ENCODE data around the gene SHISA5. TPM values are rescaled to one million over a fixed set of nuclear protein-coding genes. Genes with fewer than 3 reads are reported as not detected.

Gene SHISA5
- total RNA-seq, 1 donor, result 107 TPM

DNA sequence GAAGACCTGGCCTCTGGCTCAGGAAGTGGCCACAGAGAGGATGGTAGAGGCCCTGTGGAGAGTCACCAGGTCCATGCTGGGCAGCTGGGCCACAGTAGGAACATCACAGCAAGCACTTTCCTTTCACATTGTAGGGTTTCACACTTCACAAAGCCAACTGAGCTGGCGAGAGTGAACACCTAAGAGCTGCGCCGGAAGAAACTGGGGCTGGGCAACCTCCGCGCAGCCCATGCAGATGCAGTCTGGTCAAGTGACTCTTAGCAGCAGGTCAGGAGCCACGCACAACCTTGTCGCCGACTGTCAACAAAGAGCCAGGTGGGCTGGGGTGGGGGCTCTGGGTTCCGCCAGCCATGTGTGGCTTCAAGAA, 15.3 kb upstream of the SHISA5 start:
- no peak overlapping the region for H3K4me3 ChIP-seq (ENCODE audit: low read depth, low read length)
- DNase-seq (ENCODE audit: low read depth), result no peak
- TF ChIP-seq, protein P1, sequence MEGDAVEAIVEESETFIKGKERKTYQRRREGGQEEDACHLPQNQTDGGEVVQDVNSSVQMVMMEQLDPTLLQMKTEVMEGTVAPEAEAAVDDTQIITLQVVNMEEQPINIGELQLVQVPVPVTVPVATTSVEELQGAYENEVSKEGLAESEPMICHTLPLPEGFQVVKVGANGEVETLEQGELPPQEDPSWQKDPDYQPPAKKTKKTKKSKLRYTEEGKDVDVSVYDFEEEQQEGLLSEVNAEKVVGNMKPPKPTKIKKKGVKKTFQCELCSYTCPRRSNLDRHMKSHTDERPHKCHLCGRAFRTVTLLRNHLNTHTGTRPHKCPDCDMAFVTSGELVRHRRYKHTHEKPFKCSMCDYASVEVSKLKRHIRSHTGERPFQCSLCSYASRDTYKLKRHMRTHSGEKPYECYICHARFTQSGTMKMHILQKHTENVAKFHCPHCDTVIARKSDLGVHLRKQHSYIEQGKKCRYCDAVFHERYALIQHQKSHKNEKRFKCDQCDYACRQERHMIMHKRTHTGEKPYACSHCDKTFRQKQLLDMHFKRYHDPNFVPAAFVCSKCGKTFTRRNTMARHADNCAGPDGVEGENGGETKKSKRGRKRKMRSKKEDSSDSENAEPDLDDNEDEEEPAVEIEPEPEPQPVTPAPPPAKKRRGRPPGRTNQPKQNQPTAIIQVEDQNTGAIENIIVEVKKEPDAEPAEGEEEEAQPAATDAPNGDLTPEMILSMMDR (IDR thresholded peaks at IDR 0.05; ENCODE audit: insufficient read depth, low read length), result no peak

DNA sequence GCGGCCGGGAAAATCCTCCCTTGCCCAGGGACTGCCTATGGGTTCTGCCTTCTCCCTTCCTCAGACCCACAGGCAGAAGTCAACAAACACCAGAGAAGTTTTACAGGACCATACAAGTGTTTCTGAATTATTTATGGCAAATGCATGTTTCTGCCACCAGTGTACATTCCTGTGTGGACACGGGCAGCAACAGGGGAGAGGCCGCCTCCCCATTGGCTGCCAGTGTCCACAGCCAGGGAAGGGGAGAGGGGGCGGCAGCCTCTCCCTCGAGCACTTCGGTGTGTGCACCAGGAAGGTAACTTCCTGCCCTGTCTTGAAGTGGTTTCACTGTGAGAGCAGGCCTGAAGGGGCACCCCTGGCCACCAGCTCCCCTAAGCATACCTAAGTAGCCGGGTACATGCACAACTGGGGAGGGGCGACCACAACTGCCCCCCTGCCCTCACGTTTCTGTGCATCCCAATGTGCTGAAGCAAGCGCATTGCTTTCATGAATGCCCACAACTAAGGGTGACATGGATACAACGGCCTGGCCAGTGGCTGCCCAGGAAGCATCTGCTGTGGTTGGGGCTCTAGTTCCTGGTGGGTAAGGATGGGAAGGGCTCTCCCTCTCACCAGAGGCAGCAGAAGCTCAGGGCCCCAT, 14.8 kb upstream of the SHISA5 start:
- no peak for DNase-seq (ENCODE audit: low read depth)
- TF ChIP-seq, protein P1 (IDR thresholded peaks at IDR 0.05; ENCODE audit: insufficient read depth, low read length), result no peak
- H3K4me3 ChIP-seq (ENCODE audit: low read depth, low read length), result no peak overlapping the region

DNA sequence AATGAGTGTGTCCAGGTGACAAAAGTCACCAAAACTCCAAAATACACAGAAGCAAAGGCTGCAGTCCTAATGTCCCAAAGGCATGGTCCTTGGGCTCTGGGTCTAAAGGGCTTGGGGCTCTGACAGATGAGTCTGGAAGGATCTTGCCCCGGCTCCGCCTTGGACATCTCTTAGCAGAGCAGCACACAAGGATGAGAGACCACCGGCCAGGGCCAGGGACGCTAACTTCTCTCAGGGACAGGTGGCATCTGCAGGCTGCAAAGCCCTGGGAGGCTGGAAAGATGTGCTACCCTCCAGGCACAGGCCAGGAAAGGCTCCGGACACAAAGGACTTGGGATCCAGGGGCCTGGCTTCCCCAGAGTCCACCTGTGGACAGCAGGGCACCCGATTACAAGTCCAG, 14.1 kb upstream of the SHISA5 start:
- TF ChIP-seq, protein P1 (IDR thresholded peaks at IDR 0.05; ENCODE audit: insufficient read depth, low read length), result no peak
- no peak for DNase-seq (ENCODE audit: low read depth)
- no peak overlapping the region for H3K4me3 ChIP-seq (ENCODE audit: low read depth, low read length)

DNA sequence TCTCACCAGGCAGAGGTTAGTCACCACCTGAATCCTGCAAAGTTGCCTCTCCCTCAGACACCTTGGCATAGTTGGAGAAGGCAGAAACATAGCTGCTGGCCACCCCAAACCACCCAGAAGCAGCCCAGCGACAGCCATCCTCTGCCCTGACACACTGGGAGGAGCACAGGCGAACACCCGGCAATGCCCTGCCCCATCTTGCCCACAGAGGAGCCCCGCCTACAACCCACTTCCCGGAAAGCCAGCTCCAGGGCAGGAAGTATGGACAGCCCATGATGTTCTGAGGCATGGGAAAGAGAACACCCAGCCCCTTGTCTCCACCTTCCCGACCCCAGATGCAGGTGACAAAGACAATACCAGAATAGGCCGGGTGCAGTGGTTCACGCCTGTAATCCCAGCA, 12.6 kb upstream of the SHISA5 start:
- TF ChIP-seq, protein P1 (IDR thresholded peaks at IDR 0.05; ENCODE audit: insufficient read depth, low read length), result no peak
- H3K4me3 ChIP-seq (ENCODE audit: low read depth, low read length), result no peak overlapping the region
- DNase-seq (ENCODE audit: low read depth), result no peak

DNA sequence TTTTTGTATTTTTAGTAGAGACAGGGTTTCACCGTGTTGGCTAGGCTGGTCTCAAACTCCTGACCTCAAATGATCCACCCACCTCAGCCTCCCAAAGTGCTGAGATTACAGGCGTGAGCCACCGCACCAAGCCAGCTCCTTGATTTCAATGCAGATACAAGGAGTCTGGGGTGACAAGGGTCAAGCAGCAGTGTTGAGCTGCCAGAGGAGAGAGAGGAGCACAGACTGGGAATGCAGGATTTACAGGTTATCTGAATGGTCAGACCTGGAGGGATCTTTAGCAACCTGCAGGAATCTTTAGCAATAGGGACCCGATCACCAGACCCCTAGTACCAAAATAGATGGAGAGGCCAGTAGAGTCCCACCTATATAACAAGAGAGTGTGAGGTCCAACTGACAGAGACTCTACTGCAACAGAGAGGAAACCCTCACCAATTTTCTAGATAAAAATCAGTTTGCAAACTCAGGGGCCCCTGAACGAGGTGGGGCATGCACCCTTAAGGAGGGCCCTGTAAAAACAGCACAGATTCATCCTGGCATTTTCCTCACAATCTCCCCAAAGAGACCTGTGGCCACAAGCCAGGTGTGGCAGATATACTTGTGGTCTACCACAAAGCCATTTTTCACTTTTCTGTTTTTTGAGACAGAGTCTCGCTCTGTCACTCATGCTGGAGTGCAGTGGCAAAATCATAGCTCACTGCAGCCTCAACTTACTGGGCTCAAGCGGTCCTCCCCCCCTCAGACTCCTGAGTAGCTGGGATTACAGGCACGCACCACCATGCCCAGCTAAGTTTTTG, 10.7 kb upstream of the SHISA5 start:
- DNase-seq (ENCODE audit: low read depth), result no peak
- TF ChIP-seq, protein P1 (IDR thresholded peaks at IDR 0.05; ENCODE audit: insufficient read depth, low read length), result no peak
- H3K4me3 ChIP-seq (ENCODE audit: low read depth, low read length), result no peak overlapping the region

DNA sequence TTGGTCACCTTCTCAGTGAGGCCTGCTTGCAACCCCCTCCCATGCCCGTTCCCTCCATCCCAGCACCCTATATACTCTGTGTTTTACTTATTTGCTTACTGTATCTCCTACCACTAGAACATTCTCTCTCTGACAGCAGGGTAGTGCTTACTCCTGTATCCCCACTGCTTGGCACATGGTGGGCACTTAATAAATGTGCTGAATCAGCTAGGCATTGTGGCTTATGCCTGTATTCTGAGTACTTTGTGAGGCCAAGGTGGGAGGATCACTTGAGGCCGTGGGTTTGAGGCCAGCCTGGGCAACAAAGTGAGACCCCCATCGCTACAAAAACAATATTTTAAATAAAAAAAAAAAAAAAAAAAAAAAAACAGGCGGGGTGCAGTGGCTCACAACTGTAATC, 7.6 kb upstream of the SHISA5 start:
- TF ChIP-seq, protein P1 (IDR thresholded peaks at IDR 0.05; ENCODE audit: insufficient read depth, low read length), result no peak
- no peak for DNase-seq (ENCODE audit: low read depth)
- no peak overlapping the region for H3K4me3 ChIP-seq (ENCODE audit: low read depth, low read length)
